ENCODE measurements around the gene PIP5K1A.
A peak's percentile ranks its signal among the peaks of the same experiment; 100 is the strongest.

The PIP5K1A gene

GRCh38 chr1:151277249-151277648 lies 78.9 kb downstream of the PIP5K1A start:
- CTCF ChIA-PET, result no interaction called here

DNA sequence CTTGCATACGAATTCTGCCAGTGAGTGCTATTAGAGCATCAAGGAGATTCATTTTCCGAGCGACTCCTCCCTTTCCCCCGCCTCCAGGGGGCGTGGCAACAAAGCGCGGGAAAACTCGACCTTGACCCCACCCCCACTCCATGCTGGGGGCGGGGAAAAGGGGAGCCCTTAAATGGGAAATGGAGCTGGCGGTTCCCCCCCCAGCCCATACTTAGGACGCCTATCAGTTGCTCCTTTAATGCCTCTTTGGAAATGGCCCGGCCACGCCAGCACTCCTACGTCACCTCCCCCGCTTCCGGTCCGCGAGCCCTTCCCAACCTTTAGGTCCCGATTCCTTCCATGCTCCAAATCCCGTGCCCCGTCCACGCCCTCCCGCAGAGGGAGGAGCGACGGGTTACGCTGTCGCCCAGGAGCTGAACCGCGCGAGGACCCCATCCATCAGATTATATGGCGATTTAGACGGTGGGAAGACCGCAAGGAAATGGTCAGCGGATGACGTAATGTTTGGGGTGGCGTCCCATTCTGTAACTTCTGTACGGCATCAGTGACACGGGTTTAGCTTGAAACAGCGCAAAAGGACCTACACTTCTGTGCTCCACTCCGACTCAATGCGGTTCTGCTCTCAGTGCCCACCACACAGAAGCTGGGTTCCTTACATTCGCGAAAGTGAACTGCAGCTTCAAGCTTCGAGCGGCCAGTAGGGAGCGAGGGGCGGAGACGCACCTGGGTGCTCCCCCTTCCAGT lies 83.0 kb downstream of the PIP5K1A start:
- peak; percentile 94 for DNase-seq (ENCODE audit: extremely low spot score)
- TF ChIP-seq SP1 (IDR thresholded peaks at IDR 0.05), result peak; percentile 92
- TF ChIP-seq L3MBTL2 (conservative IDR thresholded peaks at IDR 0.05), result peak; percentile 95
- TF ChIP-seq FOXK2 (IDR thresholded peaks at IDR 0.05), result no peak
- no peak for TF ChIP-seq FOXA1 (IDR thresholded peaks at IDR 0.05)
- TF ChIP-seq BHLHE40 (IDR thresholded peaks at IDR 0.05; ENCODE audit: borderline replicate concordance), result no peak
- peak; percentile 98 for TF ChIP-seq FOXM1 (IDR thresholded peaks at IDR 0.05; ENCODE audit: borderline replicate concordance)
- no peak for TF ChIP-seq ARNT (IDR thresholded peaks at IDR 0.05)
- TF ChIP-seq HDGF (IDR thresholded peaks at IDR 0.05; ENCODE audit: borderline replicate concordance), result no peak
- TF ChIP-seq, protein P1, sequence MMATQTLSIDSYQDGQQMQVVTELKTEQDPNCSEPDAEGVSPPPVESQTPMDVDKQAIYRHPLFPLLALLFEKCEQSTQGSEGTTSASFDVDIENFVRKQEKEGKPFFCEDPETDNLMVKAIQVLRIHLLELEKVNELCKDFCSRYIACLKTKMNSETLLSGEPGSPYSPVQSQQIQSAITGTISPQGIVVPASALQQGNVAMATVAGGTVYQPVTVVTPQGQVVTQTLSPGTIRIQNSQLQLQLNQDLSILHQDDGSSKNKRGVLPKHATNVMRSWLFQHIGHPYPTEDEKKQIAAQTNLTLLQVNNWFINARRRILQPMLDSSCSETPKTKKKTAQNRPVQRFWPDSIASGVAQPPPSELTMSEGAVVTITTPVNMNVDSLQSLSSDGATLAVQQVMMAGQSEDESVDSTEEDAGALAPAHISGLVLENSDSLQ (IDR thresholded peaks at IDR 0.05), result no peak
- peak; percentile 96 for TF ChIP-seq TARDBP (IDR thresholded peaks at IDR 0.05)
- peak; percentile 78 for TF ChIP-seq ELF4 (IDR thresholded peaks at IDR 0.05)
- TF ChIP-seq ZNF384 (IDR thresholded peaks at IDR 0.05), result no peak
- TF ChIP-seq CTBP1 (IDR thresholded peaks at IDR 0.05; ENCODE audit: borderline replicate concordance), result no peak
- no peak for TF ChIP-seq NFRKB (IDR thresholded peaks at IDR 0.05)
- no peak for TF ChIP-seq SUZ12 (IDR thresholded peaks at IDR 0.05)
- TF ChIP-seq LEF1 (IDR thresholded peaks at IDR 0.05; ENCODE audit: borderline replicate concordance), result no peak
- POLR2A ChIA-PET, result interaction anchor here (0.6 to 2.3 kb wide), 46 partner anchors 9 to 521 kb away, joined by 3 to 27 read pairs (median 4); partner anchors contain the start of genes CGN, LYSMD1, MINDY1 and MRPL9
- CTCF ChIA-PET, result interaction anchor here (0.7 to 1.9 kb wide), 5 partner anchors 19 to 453 kb away, joined by 3 to 8 read pairs (median 3); no protein-coding TSS in a partner anchor

More at GRCh38 chr1:151277249-151277648, 78.9 kb downstream of the PIP5K1A start:
- no peak for TF ChIP-seq FOXA1 (IDR thresholded peaks at IDR 0.05)
- DNase-seq (ENCODE audit: extremely low spot score), result no peak
- POLR2A ChIA-PET, result interaction anchor here (0.6 to 1.2 kb wide), 3 partner anchors 10 to 50 kb away, joined by 3 read pairs; partner anchors contain the start of gene PI4KB

- POLR2A ChIA-PET, result interaction anchor here (0.7 to 2.6 kb wide), 46 partner anchors 10 to 521 kb away, joined by 3 to 27 read pairs (median 4); partner anchors contain the start of genes CGN, LYSMD1, MINDY1 and PI4KB
- TF ChIP-seq ARNT (IDR thresholded peaks at IDR 0.05) (no peak), FOXM1 (IDR thresholded peaks at IDR 0.05; ENCODE audit: borderline replicate concordance) (peak; percentile 79; the same call in 1 of the 2 replicates), ELF4 (IDR thresholded peaks at IDR 0.05) (peak; percentile 99), L3MBTL2 (conservative IDR thresholded peaks at IDR 0.05) (peak; percentile 73; the same call in 1 of the 2 replicates), SP1 (IDR thresholded peaks at IDR 0.05) (no peak; the same call in 1 of the 2 replicates), NFRKB (IDR thresholded peaks at IDR 0.05) (no peak)
- TF ChIP-seq, protein P1 (IDR thresholded peaks at IDR 0.05), result peak; percentile 100
- CTCF ChIA-PET, result interaction anchor here (0.9 to 1.9 kb wide), 3 partner anchors 19 to 59 kb away, joined by 4 to 8 read pairs (median 7); no protein-coding TSS in a partner anchor
- DNase-seq (ENCODE audit: extremely low spot score), result peak; percentile 99
Observed at GRCh38 chr1:151281969-151282882, 83.9 kb downstream of the PIP5K1A start, which contains the start of gene ZNF687. TSS of gene ZNF687 (plus strand) at chr1:151282299. CDS start at chr1:151286292, 3,993 bp downstream.

- POLR2A ChIA-PET, result interaction anchor here (1.0 to 2.6 kb wide), 12 partner anchors 9 to 115 kb away, joined by 3 to 25 read pairs (median 4); partner anchors contain the start of genes PI4KB, PSMD4, RFX5 and VPS72
- DNase-seq (ENCODE audit: extremely low spot score), result no peak
- TF ChIP-seq FOXK2 (IDR thresholded peaks at IDR 0.05) (no peak), BHLHE40 (IDR thresholded peaks at IDR 0.05; ENCODE audit: borderline replicate concordance) (no peak), LEF1 (IDR thresholded peaks at IDR 0.05; ENCODE audit: borderline replicate concordance) (no peak), SUZ12 (IDR thresholded peaks at IDR 0.05) (no peak), NFRKB (IDR thresholded peaks at IDR 0.05) (no peak), ELF4 (IDR thresholded peaks at IDR 0.05) (no peak), CTBP1 (IDR thresholded peaks at IDR 0.05; ENCODE audit: borderline replicate concordance) (no peak), TARDBP (IDR thresholded peaks at IDR 0.05) (no peak), SP1 (IDR thresholded peaks at IDR 0.05) (no peak), FOXM1 (IDR thresholded peaks at IDR 0.05; ENCODE audit: borderline replicate concordance) (no peak), L3MBTL2 (conservative IDR thresholded peaks at IDR 0.05) (no peak), FOXA1 (IDR thresholded peaks at IDR 0.05) (no peak), ZNF384 (IDR thresholded peaks at IDR 0.05) (no peak), ARNT (IDR thresholded peaks at IDR 0.05) (no peak), HDGF (IDR thresholded peaks at IDR 0.05; ENCODE audit: borderline replicate concordance) (no peak)
- TF ChIP-seq, protein P1 (IDR thresholded peaks at IDR 0.05), result no peak
- CTCF ChIA-PET, result interaction anchor here (0.6 to 1.2 kb wide), 3 partner anchors 58 to 325 kb away, joined by 3 to 5 read pairs (median 4); no protein-coding TSS in a partner anchor
Observed at GRCh38 chr1:151282883-151283725, 84.8 kb downstream of the PIP5K1A start.

Measured in HEK293T (cell line).